CD14-positive monocyte (primary cell): Measurements from ENCODE around the gene TESPA1. TPM values are rescaled to one million over a fixed set of nuclear protein-coding genes. Genes with fewer than 3 reads are reported as not detected.
"Not testable (repeated sequence)": the region's sequence is repeated elsewhere in the genome, so short reads cannot be mapped to it uniquely, and the experiment has no call there.

ENCODE experiments used
- DNase-seq, 3 donors: peaks; one replicate each; pipeline ENCODE4 v3.0.0-alpha.2; 2011 to 2022
- H2AFZ ChIP-seq: 2 replicates; pipeline ENCODE4 v1.6.0; 2012; ENCODE audit warnings: mild to moderate bottlenecking, low read depth, low read length, inconsistent platforms; ENCODE audit not compliant: insufficient read depth, poor library complexity, severe bottlenecking
- H3K27ac ChIP-seq, 2 donors: 1 replicate in 1 of 2; 2 replicates in 1 of 2; pipeline ENCODE4 v1.5.1; 2012 to 2013; ENCODE audit warnings: low read length in 2 of 2, control low read depth in 1 of 2, inconsistent platforms in 1 of 2, low read depth in 1 of 2, mild to moderate bottlenecking in 1 of 2
- H3K27me3 ChIP-seq, 2 donors: one replicate each; pipeline versions ENCODE4 v1.6.0 to v1.6.1; 2011 to 2013; ENCODE audit warnings: low read length in 2 of 2; ENCODE audit not compliant: control insufficient read depth in 2 of 2, insufficient read depth in 2 of 2
- H3K36me3 ChIP-seq, 2 donors: replicated peaks in 1 of 2; 1 replicate in 1 of 2; 2 replicates in 1 of 2; pipeline versions ENCODE4 v1.5.1 to v1.6.1; 2012 to 2013; ENCODE audit warnings: low read length in 2 of 2, control low read depth in 1 of 2, inconsistent platforms in 1 of 2, mild to moderate bottlenecking in 1 of 2; ENCODE audit not compliant: insufficient read depth in 2 of 2, control insufficient read depth in 1 of 2
- H3K4me1 ChIP-seq, 2 donors: 1 replicate in 1 of 2; 2 replicates in 1 of 2; pipeline versions ENCODE4 v1.5.1 to v1.6.1; 2012 to 2013; ENCODE audit warnings: low read length in 2 of 2, control low read depth in 1 of 2, inconsistent platforms in 1 of 2, mild to moderate bottlenecking in 1 of 2, moderate library complexity in 1 of 2; ENCODE audit not compliant: insufficient read depth in 2 of 2, control insufficient read depth in 1 of 2
- H3K4me2 ChIP-seq: replicated peaks from 2 replicates; pipeline ENCODE3; 2012; ENCODE audit warnings: low read length, moderate library complexity, mild to moderate bottlenecking; ENCODE audit not compliant: poor library complexity, severe bottlenecking; ENCODE audit errors: extremely low read depth
- H3K4me3 ChIP-seq, 3 experiments: fragments of 200-600 bp in 1 of 3; sonication (generic) in 1 of 3; replicated peaks in 1 of 3; 1 replicate in 2 of 3; 2 replicates in 1 of 3; pipeline ENCODE4 v1.5.1; 2011 to 2013; ENCODE audit warnings: low read length in 3 of 3, mild to moderate bottlenecking in 3 of 3, control low read depth in 2 of 3, low read depth in 2 of 3, inconsistent platforms in 1 of 3, moderate library complexity in 1 of 3
- H3K79me2 ChIP-seq: 2 replicates; pipeline ENCODE4 v1.6.0; 2012; ENCODE audit warnings: mild to moderate bottlenecking, control low read depth, inconsistent platforms, low read length, moderate library complexity; ENCODE audit not compliant: insufficient read depth
- H3K9ac ChIP-seq: 2 replicates; pipeline ENCODE4 v1.6.0; 2017; ENCODE audit warnings: low read length, mild to moderate bottlenecking; ENCODE audit not compliant: insufficient read depth, poor library complexity, severe bottlenecking
- H3K9me3 ChIP-seq, 2 donors: replicated peaks in 1 of 2; 1 replicate in 1 of 2; 2 replicates in 1 of 2; pipeline versions ENCODE4 v1.5.1 to v1.6.1; 2012 to 2013; ENCODE audit warnings: low read length in 2 of 2, control low read depth in 1 of 2; ENCODE audit not compliant: control insufficient read depth in 1 of 2, insufficient read depth in 1 of 2
- H4K20me1 ChIP-seq: 2 replicates; pipeline ENCODE4 v1.6.0; 2012; ENCODE audit warnings: mild to moderate bottlenecking, low read length, control low read depth, moderate library complexity; ENCODE audit not compliant: insufficient read depth
- H3K27ac Mint-ChIP-seq, 7 donors: one replicate each; pipeline ENCODE4 v1.8.0; 2020; ENCODE audit warnings: mild to moderate bottlenecking in 7 of 7, mixed read lengths in 7 of 7, moderate library complexity in 6 of 7, inconsistent platforms in 2 of 7
- H3K27me3 Mint-ChIP-seq, 3 donors: one replicate each; pipeline ENCODE4 v1.8.0; 2021 to 2022; ENCODE audit warnings: low read depth in 3 of 3, mild to moderate bottlenecking in 3 of 3, mixed read lengths in 3 of 3, moderate library complexity in 3 of 3, inconsistent platforms in 1 of 3
- H3K36me3 Mint-ChIP-seq, 2 donors: one replicate each; pipeline ENCODE4 v1.8.0; 2020; ENCODE audit warnings: mixed read lengths in 2 of 2, inconsistent platforms in 1 of 2, mild to moderate bottlenecking in 1 of 2
- H3K4me1 Mint-ChIP-seq: one replicate; pipeline ENCODE4 v1.8.0; 2020; ENCODE audit warnings: mild to moderate bottlenecking, mixed read lengths
- H3K4me3 Mint-ChIP-seq, 2 donors: one replicate each; pipeline ENCODE4 v1.8.0; 2020; ENCODE audit warnings: mild to moderate bottlenecking in 2 of 2, mixed read lengths in 2 of 2, moderate library complexity in 1 of 2
- H3K9me3 Mint-ChIP-seq, 7 donors: one replicate each; pipeline ENCODE4 v1.8.0; 2020 to 2022; ENCODE audit warnings: mixed read lengths in 7 of 7, mild to moderate bottlenecking in 6 of 7, moderate library complexity in 6 of 7, inconsistent platforms in 2 of 7
- WGBS: methylation state at CpG from one replicate; pipeline ENCODE4 v1.1.5; 2013; ENCODE audit warnings: missing lambda C conversion rate; ENCODE audit not compliant: insufficient coverage; 5-methylcytosine and 5-hydroxymethylcytosine counted together
- intact Hi-C, 2 donors: fragments of 100-400 bp; cut with micrococcal nuclease; formaldehyde crosslinking; loops; one replicate each; pipeline versions ENCODE4 v1.15.0 to v1.15.1; 2023
- polyA plus RNA-seq, 3 donors: library from polyadenylated mRNA; depleted of rRNA in 1 of 3; unstranded in 2 of 3; stranded (reverse) in 1 of 3; fragments of 300-500 nt in 2 of 3; fragments of >200 nt in 1 of 3; fragmentation: Illumina TruSeq in 2 of 3; gene quantifications; 1 replicate in 2 of 3; 2 replicates in 1 of 3; pipeline ENCODE4 v1.2.3, GENCODE V29; 2012 to 2021
- TF ChIP-seq, protein P1 (sequence below): fragments of 200-600 bp; IDR thresholded peaks from one replicate; pipeline ENCODE4 v1.8.0; 2022; ENCODE audit warnings: antibody characterized with exemption, mild to moderate bottlenecking

Gene TESPA1
- polyA plus RNA-seq, 3 donors = 0.23 to 0.61 (median 0.37) TPM

DNA sequence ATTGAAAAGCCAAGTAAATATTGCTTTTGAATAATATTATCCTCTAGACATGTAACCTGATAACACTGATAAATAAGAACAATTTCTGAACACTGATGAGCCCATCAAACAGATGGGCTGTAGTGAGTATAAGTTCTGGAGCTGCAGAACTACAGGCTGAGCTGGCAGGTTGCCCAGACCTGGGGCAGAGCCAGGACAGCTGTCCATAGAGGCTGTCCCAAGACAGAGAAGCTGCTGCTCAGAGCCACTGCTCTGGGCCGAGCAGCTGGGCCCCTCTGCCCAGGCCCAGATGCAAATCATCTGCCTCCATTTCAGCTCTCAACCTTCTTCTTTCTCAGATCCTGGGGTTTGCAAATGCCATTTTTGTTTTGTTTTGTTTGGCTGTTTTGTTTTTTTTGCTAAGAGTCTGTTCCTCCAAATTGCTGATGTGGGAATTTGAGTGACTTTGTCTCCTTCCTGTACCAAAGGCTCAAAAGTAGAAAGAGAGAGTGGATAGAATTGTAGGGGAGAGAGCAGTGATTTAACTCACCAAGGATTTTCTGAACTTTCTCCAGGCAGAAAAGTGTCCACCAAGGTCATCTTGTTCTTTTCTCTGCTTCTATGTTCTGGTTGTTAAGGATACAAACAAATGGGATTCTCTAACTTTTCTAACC lies 4.0 kb upstream of the TESPA1 start:
- no peak overlapping the region for H3K4me2 ChIP-seq
- no peak overlapping the region for H2AFZ ChIP-seq
- H3K27me3 ChIP-seq = no peaks in the 10 kb centered on the region
- Mint-ChIP-seq H3K27ac (no peak overlapping the region), H3K4me3 (no peak overlapping the region), H3K9me3 (peaks cover 0 to 2% (median 0%) of the 10 kb centered on the region in 7 donors), H3K4me1 (peaks cover 38% of the 10 kb centered on the region), H3K27me3 (peaks cover 0 to 3% (median 2%) of the 10 kb centered on the region in 3 donors), H3K36me3 (no peaks in the 10 kb centered on the region)
- no peak for DNase-seq
- no peak overlapping the region for H3K4me3 ChIP-seq
- H3K4me1 ChIP-seq = peaks cover 29 to 34% of the 10 kb centered on the region in 2 donors
- H3K27ac ChIP-seq = no peak overlapping the region
- no peaks in the 10 kb centered on the region for H3K36me3 ChIP-seq
- 0% methylated on average over 1 of the region's 1 CpG for WGBS
- no peaks in the 10 kb centered on the region for H4K20me1 ChIP-seq
- no peaks in the 10 kb centered on the region for H3K79me2 ChIP-seq
- H3K9me3 ChIP-seq = no peaks in the 10 kb centered on the region
- intact Hi-C loops = no loop called here
- TF ChIP-seq, protein P1, sequence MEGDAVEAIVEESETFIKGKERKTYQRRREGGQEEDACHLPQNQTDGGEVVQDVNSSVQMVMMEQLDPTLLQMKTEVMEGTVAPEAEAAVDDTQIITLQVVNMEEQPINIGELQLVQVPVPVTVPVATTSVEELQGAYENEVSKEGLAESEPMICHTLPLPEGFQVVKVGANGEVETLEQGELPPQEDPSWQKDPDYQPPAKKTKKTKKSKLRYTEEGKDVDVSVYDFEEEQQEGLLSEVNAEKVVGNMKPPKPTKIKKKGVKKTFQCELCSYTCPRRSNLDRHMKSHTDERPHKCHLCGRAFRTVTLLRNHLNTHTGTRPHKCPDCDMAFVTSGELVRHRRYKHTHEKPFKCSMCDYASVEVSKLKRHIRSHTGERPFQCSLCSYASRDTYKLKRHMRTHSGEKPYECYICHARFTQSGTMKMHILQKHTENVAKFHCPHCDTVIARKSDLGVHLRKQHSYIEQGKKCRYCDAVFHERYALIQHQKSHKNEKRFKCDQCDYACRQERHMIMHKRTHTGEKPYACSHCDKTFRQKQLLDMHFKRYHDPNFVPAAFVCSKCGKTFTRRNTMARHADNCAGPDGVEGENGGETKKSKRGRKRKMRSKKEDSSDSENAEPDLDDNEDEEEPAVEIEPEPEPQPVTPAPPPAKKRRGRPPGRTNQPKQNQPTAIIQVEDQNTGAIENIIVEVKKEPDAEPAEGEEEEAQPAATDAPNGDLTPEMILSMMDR = no peak
- no peak overlapping the region for H3K9ac ChIP-seq

DNA sequence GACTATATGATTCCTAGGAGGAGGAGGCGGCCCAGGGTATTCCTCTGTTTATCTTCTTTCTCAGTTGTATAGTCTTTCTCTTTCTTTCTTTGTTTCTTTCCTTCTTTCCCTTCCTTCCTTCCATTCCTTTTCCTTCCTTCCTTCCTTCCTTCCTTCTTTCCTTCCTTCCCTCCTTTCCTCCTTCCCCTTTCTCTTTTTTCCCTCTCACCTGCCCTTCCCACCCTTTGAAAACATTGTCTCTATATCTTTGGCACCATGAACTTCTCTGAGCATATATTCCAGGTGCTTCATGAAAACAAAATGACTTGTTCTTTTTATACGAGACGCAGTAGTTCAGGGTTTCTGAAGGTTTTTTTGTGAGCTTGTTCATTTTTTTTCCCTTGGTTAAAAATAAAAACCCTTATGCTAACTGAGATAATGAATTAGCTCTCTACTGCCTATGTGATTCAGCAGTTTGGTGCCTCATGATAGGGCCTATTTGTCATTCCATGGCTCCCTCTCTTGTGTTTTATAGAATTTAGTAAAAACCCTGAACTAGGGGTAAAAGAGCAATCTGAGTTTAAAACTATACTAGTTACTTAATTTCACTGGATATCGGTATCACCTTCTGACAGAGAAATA lies 3.2 kb upstream of the TESPA1 start:
- intact Hi-C loops = no loop called here
- Histone ChIP-seq H3K9ac (no peak overlapping the region), H3K27me3 (no peaks in the 10 kb centered on the region), H3K4me2 (no peak overlapping the region), H3K79me2 (no peaks in the 10 kb centered on the region), H3K4me1 (peaks cover 29 to 35% of the 10 kb centered on the region in 2 donors), H3K36me3 (no peaks in the 10 kb centered on the region), H4K20me1 (no peaks in the 10 kb centered on the region), H2AFZ (no peak overlapping the region), H3K27ac (no peak overlapping the region), H3K4me3 (no peak overlapping the region), H3K9me3 (no peaks in the 10 kb centered on the region)
- H3K27me3 Mint-ChIP-seq = peaks cover 0 to 3% (median 2%) of the 10 kb centered on the region in 3 donors
- H3K36me3 Mint-ChIP-seq = no peaks in the 10 kb centered on the region
- H3K4me1 Mint-ChIP-seq = peaks cover 43% of the 10 kb centered on the region
- peaks cover 0 to 2% (median 0%) of the 10 kb centered on the region in 7 donors for H3K9me3 Mint-ChIP-seq
- H3K4me3 Mint-ChIP-seq = no peak overlapping the region
- H3K27ac Mint-ChIP-seq = no peak overlapping the region
- no peak for DNase-seq
- no CpG with 5 or more reads among the region's 4 CpGs for WGBS
- TF ChIP-seq, protein P1 = no peak

DNA sequence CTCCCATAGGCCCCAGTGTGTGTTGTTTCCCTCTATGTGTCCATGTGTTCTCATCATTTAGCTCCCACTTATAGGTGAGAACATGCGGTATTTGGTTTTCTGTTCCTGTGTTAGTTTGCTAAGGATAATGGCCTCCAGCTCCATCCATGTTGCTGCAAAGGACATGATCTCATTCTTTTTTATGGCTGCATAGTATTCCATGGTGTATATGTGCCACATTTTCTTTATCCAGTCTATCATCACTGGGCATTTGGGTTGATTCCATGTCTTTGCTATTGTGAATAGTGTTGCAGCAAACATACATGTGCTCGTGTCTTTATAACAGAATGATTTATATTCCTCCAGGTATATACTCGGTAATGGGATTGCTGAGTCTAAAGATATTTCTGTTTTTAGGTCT lies 2.2 kb upstream of the TESPA1 start:
- H3K4me3 Mint-ChIP-seq, H3K4me2 ChIP-seq, H3K27ac ChIP-seq, H3K79me2 ChIP-seq, H2AFZ ChIP-seq, intact Hi-C loops, H3K27ac Mint-ChIP-seq, H4K20me1 ChIP-seq, H3K27me3 Mint-ChIP-seq, H3K9ac ChIP-seq, H3K36me3 Mint-ChIP-seq, DNase-seq, H3K4me3 ChIP-seq, H3K9me3 Mint-ChIP-seq, H3K36me3 ChIP-seq, H3K9me3 ChIP-seq, H3K27me3 ChIP-seq: not testable (repeated sequence)
- H3K4me1 Mint-ChIP-seq = peaks cover 43% of the 10 kb centered on the region
- WGBS = no CpG with 5 or more reads among the region's 3 CpGs
- peaks cover 25 to 29% of the 10 kb centered on the region in 2 donors for H3K4me1 ChIP-seq
